ENCODE data around the gene AP5S1.
A peak's percentile ranks its signal among the peaks of the same experiment; 100 is the strongest.

AP5S1 gene

GRCh38 chr20:3781153-3781910, 39.0 kb upstream of the AP5S1 start, which contains the start of gene SPEF1:
Gene SPEF1, minus strand, starts transcription at chr20:3781448. Its CDS starts 161 bp downstream, at chr20:3781287.
- peak within 1 kb of the TSS; percentile 18 for H3K4me3 ChIP-seq (ENCODE audit: low read depth, low read length)
- TF ChIP-seq, protein P1, sequence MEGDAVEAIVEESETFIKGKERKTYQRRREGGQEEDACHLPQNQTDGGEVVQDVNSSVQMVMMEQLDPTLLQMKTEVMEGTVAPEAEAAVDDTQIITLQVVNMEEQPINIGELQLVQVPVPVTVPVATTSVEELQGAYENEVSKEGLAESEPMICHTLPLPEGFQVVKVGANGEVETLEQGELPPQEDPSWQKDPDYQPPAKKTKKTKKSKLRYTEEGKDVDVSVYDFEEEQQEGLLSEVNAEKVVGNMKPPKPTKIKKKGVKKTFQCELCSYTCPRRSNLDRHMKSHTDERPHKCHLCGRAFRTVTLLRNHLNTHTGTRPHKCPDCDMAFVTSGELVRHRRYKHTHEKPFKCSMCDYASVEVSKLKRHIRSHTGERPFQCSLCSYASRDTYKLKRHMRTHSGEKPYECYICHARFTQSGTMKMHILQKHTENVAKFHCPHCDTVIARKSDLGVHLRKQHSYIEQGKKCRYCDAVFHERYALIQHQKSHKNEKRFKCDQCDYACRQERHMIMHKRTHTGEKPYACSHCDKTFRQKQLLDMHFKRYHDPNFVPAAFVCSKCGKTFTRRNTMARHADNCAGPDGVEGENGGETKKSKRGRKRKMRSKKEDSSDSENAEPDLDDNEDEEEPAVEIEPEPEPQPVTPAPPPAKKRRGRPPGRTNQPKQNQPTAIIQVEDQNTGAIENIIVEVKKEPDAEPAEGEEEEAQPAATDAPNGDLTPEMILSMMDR (IDR thresholded peaks at IDR 0.05; ENCODE audit: borderline replicate concordance, insufficient read depth, low read depth, low read length): 0 out of 2 replicates have a peak, but pooled peaks have one; percentile 4

DNA sequence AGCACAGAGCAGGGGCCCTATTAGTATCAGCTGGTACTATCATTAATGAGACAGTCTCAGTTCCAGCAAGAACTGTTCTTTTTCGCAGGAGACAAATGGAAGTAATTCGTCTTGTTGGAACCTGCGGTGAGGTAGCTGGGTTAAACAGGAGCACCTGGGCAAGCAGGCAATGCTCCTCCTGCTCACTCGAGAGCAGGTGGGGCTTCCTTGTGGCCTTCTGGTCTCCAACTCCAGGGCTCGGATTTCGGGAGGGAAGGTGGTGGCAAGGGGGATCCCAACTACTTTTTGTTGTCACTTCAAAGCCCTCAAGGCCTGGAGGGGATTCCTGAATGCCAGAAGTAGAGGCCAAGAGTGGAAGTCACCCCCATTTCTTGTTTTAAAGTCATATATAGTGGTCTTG, 37.8 kb upstream of the AP5S1 start:
- TF ChIP-seq, protein P1 (IDR thresholded peaks at IDR 0.05; ENCODE audit: borderline replicate concordance, insufficient read depth, low read depth, low read length): no peak
- H3K4me3 ChIP-seq (ENCODE audit: low read depth, low read length): no peak overlapping the region

DNA sequence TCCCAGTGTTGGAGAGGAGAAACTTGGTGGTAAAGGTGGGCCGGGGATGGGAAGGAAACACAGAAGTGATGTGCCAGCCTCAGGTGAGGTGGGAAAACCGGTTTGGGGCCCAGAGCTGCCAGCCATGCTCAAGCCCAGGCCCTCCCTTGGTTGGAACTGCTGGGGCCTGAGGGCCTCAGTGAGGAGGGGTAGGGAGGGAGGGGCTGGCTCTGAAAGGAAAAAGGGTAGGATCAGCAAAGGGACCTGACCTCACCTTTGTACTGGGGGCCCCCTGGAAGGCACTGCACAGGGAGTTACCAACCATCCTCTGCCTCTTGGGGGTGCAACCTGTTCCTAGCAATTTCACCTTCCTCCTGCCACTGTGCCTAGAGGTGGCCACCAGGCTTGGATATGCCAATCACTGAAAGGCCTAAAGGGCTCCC, 37.3 kb upstream of the AP5S1 start:
- TF ChIP-seq, protein P1 (IDR thresholded peaks at IDR 0.05; ENCODE audit: borderline replicate concordance, insufficient read depth, low read depth, low read length): no peak
- H3K4me3 ChIP-seq (ENCODE audit: low read depth, low read length): no peak overlapping the region

GRCh38 chr20:3783511-3784195, 36.7 kb upstream of the AP5S1 start:
- TF ChIP-seq, protein P1 (IDR thresholded peaks at IDR 0.05; ENCODE audit: borderline replicate concordance, insufficient read depth, low read depth, low read length): no peak
- H3K4me3 ChIP-seq (ENCODE audit: low read depth, low read length): no peak overlapping the region

GRCh38 chr20:3784216-3784853, 36.0 kb upstream of the AP5S1 start:
- TF ChIP-seq, protein P1 (IDR thresholded peaks at IDR 0.05; ENCODE audit: borderline replicate concordance, insufficient read depth, low read depth, low read length): no peak
- no peak overlapping the region for H3K4me3 ChIP-seq (ENCODE audit: low read depth, low read length)

GRCh38 chr20:3784863-3785239, 35.5 kb upstream of the AP5S1 start:
- TF ChIP-seq, protein P1 (IDR thresholded peaks at IDR 0.05; ENCODE audit: borderline replicate concordance, insufficient read depth, low read depth, low read length): no peak
- H3K4me3 ChIP-seq (ENCODE audit: low read depth, low read length): no peak overlapping the region

Measured in GM12875 (cell line).